ENCODE data around the gene HSD17B8. TPM values are rescaled to one million over a fixed set of nuclear protein-coding genes. Genes with fewer than 3 reads are reported as not detected.

Gene HSD17B8
- total RNA-seq, 1 donor from 2014 or later = 13.3 TPM

- H3K9me3 ChIP-seq = no peaks in the 10 kb centered on the region
- no peak for ATAC-seq
- intact Hi-C loops (cut with DNase I) = no loop called here
- no peaks in the 10 kb centered on the region for H3K4me1 ChIP-seq
- H3K4me3 ChIP-seq = no peak overlapping the region
- H3K27ac ChIP-seq = no peak overlapping the region
- peaks cover 18% of the 10 kb centered on the region for H3K27me3 ChIP-seq (ENCODE audit: low read depth)
- no peak for TF ChIP-seq CTCF (IDR thresholded peaks at IDR 0.05)
- no peak for DNase-seq
- H3K36me3 ChIP-seq = no peaks in the 10 kb centered on the region
Observed at GRCh38 chr6:33237741-33238140, 33.3 kb downstream of the HSD17B8 start.

- intact Hi-C loops (cut with DNase I) = no loop called here
- no peaks in the 10 kb centered on the region for H3K4me1 ChIP-seq
- TF ChIP-seq CTCF (IDR thresholded peaks at IDR 0.05) = no peak
- DNase-seq (no peak), ATAC-seq (no peak)
- no peaks in the 10 kb centered on the region for H3K9me3 ChIP-seq
- no peaks in the 10 kb centered on the region for H3K27me3 ChIP-seq (ENCODE audit: low read depth)
- no peak overlapping the region for H3K27ac ChIP-seq
- no peaks in the 10 kb centered on the region for H3K36me3 ChIP-seq
- H3K4me3 ChIP-seq = no peak overlapping the region
Observed at GRCh38 chr6:33241968-33242367, 37.5 kb downstream of the HSD17B8 start.

- intact Hi-C loops (cut with DNase I) = no loop called here
Observed at GRCh38 chr6:33243476-33243875, 39.0 kb downstream of the HSD17B8 start.

GRCh38 chr6:33247977-33248642, 43.7 kb downstream of the HSD17B8 start:
- ATAC-seq (peak; percentile 88 to 93), DNase-seq (peak; percentile 91)
- H3K4me1 ChIP-seq = peaks cover 28% of the 10 kb centered on the region
- no peaks in the 10 kb centered on the region for H3K9me3 ChIP-seq
- H3K27me3 ChIP-seq (ENCODE audit: low read depth) = no peaks in the 10 kb centered on the region
- peak; percentile 97 for TF ChIP-seq CTCF (IDR thresholded peaks at IDR 0.05)
- intact Hi-C loops (cut with DNase I) = no loop called here
- H3K4me3 ChIP-seq = peak overlapping the region; percentile 69
- H3K27ac ChIP-seq = peak overlapping the region; percentile 92
- H3K36me3 ChIP-seq = peaks cover 23% of the 10 kb centered on the region

More at GRCh38 chr6:33243476-33243875, 39.0 kb downstream of the HSD17B8 start:
- ATAC-seq (no peak), DNase-seq (no peak)
- Histone ChIP-seq H3K9me3 (no peaks in the 10 kb centered on the region), H3K4me1 (peaks cover 9% of the 10 kb centered on the region), H3K36me3 (no peaks in the 10 kb centered on the region), H3K27me3 (ENCODE audit: low read depth) (no peaks in the 10 kb centered on the region), H3K27ac (no peak overlapping the region), H3K4me3 (no peak overlapping the region)
- no peak for TF ChIP-seq CTCF (IDR thresholded peaks at IDR 0.05)

- Histone ChIP-seq H3K9me3 (no peaks in the 10 kb centered on the region), H3K27me3 (ENCODE audit: low read depth) (no peaks in the 10 kb centered on the region), H3K27ac (peak overlapping the region; percentile 92), H3K36me3 (peaks cover 23% of the 10 kb centered on the region), H3K4me1 (peaks cover 28% of the 10 kb centered on the region), H3K4me3 (peak overlapping the region; percentile 69)
- ATAC-seq (peak; percentile 3 to 25), DNase-seq (no peak)
- peak; percentile 13 for TF ChIP-seq CTCF (IDR thresholded peaks at IDR 0.05)
- intact Hi-C loops (cut with DNase I) = no loop called here
Observed at GRCh38 chr6:33248643-33248931, 44.1 kb downstream of the HSD17B8 start.

Data from lower lobe of right lung (tissue), 2 donors.